ENCODE data around the gene EYA2.

The EYA2 gene

DNA sequence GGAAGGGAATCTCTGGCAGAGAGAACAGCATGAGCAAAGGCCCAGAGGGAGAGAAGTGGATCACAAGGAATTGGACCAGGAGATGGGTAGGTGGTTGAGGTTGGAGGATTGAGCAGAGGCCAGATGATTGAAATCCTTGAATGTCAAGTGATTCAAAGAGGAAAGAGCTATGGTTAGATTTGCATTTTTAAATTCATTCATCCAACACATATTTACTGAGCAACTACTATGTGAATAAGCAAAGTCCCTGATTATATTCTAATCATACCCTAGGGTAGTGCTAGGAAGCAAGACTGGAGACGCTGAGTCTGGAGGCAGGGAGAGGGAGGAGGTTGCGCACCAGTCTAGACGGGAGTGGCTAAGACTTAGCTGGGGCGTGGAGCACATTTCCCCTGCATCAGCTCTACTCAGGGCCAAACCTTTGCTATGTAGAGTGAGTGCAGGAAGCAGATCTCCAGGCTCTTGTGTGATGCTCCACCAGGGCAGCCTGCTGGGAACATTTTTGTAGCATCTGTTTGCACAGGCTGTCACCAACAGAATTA, 40.2 kb downstream of the EYA2 start:
- DNase-seq = no peak

DNA sequence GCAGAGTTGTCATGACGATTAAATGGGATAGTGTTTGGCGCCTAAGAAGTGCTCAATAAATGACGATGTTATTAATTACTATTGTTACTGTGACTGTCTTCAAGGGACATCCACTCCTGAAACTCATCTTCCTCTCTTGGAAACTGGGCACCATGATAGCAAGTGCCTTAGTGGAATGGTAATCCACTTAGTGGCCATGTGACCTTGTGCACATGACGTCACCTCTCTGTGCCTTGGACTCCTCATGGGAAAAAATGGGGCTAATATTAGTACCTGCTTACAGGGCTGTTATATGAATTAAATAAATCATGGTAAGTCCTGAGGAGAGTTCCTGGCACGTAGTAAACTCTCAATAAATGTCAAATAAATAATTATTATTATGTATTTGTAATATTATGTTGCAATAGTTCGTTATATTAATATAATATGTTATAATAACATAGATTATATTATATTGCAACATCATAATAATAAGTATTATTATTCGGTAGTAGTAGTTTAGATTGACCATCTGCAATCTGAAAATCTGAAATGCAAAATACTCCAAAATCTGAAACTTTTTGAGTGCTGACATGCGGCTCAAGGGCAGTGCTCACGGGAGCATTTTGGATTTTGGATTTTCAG, 40.9 kb downstream of the EYA2 start:
- DNase-seq = no peak

DNA sequence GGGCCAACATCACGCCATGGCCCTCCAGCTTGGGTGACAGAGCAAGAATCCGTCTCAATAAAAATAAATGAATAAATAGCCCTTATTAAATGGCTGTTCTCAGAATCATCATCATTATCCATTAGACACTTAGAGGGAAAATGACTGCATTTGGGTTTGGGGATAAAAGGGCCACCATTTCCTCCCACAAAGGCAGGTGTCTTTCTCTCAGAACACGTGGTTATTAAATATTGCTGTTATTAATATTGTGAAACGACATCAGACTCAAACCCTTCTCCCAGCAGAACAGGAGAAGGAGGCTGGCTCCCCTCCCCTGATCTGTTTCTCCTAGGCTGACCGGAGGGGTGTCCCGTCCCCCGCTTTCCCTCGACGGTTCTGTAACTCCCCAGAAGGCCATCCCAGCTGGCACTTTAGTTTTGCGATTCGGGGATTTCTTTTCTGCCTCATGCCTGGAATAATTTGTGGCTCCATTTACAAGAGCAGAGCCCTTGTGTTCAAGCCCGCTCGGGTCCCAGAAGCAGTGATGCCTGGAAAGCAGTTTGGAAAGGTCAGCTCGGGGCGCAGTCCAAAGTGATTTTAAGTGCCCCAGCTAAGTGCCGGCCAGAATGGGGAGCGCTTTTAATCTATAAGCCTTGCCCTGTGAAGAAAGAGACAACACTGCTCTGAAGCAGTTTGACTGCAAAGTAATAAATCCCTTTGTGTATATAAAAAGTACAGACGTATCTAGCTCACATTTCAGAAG, 41.9 kb downstream of the EYA2 start:
- no peak for DNase-seq

GRCh38 chr20:46937157-46937523, 42.5 kb downstream of the EYA2 start:
- no peak for DNase-seq

- DNase-seq = no peak
Measured at GRCh38 chr20:46937533-46938226, 43.0 kb downstream of the EYA2 start.

GRCh38 chr20:46938434-46938833, 43.8 kb downstream of the EYA2 start:
- DNase-seq = no peak

- DNase-seq = no peak
Measured at GRCh38 chr20:46939031-46939965, 44.7 kb downstream of the EYA2 start.

DNA sequence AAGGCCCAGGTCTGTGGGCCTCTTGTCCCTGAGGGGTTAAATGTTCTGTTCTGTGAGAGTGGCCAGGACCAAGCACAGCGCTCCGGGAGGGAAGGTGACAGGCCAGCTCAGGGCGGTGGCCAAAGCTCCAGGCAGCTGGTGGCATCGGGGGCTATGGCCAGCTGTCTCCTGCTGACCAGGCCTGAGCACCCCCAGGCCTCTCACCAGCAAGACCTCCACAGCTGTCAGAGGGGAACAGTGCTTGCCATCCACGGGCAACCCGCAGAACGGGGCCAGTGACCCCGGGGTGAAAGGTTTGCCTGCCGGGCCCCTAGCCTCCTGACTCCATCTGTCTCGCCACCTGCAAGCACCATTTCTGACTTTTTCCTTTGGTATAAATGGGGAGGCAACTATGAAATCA, 46.0 kb downstream of the EYA2 start:
- no peak for DNase-seq

- no peak for DNase-seq
Measured at GRCh38 chr20:46941404-46941803, 46.8 kb downstream of the EYA2 start.

- no peak for DNase-seq
Measured at GRCh38 chr20:46943861-46944591, 49.4 kb downstream of the EYA2 start.

DNA sequence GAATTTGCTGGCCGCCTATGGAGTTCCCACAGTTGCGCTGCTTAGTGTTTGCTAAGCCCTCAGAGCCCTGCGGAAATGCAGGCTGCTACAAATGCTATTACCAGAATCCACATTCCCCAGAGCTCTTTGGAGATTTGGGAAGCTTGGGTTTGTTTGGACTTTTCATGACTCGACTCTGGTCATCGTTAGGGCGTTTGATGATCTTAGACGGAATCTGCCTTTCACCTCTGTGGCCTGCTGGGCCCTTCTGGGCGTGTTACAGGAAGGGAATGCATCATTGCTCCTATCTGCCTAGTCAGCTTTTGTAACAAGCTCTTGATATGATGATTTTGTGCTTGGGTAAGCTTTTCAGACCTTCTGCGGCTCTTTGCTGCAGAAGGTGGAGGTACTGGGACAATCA, 50.8 kb downstream of the EYA2 start:
- no peak for DNase-seq

- DNase-seq = no peak
Measured at GRCh38 chr20:46946181-46946624, 51.6 kb downstream of the EYA2 start.

GRCh38 chr20:46946796-46947195, 52.2 kb downstream of the EYA2 start:
- no peak for DNase-seq

DNA sequence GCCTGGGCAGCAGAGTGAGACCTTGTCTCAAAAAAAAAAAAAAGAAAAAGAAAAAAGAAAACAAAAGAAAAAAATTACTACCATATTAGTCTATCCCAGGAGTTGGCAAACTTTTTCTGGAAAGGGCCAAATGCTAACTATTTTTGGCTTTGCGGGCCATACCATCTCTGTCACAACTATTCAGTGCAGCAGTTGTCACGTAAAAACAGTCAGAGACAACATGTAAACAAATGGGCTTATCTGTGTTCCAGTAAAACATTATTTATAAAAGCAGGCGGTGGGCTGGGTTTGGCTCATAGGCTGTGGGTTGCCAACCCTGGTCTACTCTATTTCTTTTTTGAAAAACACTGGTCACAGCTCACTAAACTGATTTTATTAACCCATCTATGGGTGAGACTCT, 53.4 kb downstream of the EYA2 start:
- no peak for DNase-seq

DNA sequence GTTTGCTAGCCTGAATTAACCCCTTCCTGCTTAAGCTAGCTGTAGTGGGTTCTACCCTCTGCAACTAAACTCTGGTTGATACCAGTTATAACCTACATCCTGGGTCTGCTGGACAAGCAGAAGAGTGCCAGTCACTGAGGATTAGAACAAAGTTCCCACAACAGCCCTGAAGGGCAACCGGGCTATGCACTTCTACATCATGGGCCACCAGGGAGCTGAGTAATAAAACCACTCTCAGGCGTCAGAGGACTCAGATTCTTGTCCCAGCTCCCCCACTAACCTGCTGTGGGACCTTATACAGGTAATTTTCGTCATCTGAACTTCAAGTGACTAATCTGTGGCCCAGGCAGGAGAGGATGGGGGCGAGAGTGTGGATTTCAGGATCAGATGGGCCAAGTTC, 56.8 kb downstream of the EYA2 start:
- no peak for DNase-seq

GRCh38 chr20:46951840-46952497, 57.3 kb downstream of the EYA2 start:
- no peak for DNase-seq

DNA sequence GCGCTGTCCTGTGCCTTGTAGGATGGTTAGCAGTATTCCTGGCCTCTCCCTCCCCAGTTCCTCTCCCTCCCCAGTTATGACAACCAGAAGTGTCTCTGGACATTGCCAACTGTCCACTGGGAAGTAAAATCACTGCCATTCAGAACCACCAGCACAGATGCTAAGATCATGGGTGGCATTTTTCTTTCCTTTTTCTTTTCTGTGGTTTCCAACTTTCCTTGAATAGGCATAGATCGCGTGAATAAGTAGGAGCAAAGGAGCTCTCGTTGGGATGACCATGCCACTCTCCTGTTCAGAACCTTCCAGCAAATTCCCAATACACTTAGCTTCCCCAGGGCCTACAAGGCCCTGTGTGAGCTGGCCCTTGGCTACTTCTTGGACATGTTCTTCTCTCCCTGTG, 59.0 kb downstream of the EYA2 start:
- no peak for DNase-seq

DNA sequence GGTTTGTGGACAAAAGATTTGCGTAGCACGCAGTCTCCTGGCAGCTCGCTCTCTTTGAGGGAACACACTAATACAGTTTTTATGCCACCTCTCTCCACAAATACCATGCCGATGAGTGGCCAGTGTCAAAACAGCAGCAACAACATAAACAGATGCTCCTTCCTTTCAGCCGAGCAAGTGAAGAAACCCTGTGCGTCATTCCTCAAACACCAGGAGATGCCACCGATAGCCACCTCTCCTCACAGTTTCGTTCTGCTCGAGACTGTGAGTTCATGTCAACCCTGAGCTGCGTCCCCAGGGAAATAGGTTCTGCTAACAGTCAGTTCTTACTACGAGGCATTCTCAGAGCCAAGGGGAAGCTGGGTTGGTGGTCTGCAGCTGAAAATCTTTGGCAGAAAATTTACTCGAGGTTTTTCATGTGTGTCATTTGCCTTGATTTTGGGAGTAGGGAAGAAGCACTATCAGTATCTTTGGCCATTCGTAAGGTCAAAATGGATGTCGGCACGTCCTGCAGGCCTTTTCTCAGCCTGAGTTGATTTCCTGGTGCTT, 59.9 kb downstream of the EYA2 start:
- DNase-seq = no peak

- DNase-seq = no peak
Measured at GRCh38 chr20:46955601-46956556, 61.2 kb downstream of the EYA2 start.
